ENCODE measurements around the gene ALDOC. TPM values are rescaled to one million over a fixed set of nuclear protein-coding genes. Genes with fewer than 3 reads are reported as not detected.

Gene ALDOC
- total and polyA plus RNA-seq, 2 of the 13 experiments (the other 11 are each of a cell fraction or from before 2014, with no cell fraction given), result 15.4 to 60.9 TPM

DNA sequence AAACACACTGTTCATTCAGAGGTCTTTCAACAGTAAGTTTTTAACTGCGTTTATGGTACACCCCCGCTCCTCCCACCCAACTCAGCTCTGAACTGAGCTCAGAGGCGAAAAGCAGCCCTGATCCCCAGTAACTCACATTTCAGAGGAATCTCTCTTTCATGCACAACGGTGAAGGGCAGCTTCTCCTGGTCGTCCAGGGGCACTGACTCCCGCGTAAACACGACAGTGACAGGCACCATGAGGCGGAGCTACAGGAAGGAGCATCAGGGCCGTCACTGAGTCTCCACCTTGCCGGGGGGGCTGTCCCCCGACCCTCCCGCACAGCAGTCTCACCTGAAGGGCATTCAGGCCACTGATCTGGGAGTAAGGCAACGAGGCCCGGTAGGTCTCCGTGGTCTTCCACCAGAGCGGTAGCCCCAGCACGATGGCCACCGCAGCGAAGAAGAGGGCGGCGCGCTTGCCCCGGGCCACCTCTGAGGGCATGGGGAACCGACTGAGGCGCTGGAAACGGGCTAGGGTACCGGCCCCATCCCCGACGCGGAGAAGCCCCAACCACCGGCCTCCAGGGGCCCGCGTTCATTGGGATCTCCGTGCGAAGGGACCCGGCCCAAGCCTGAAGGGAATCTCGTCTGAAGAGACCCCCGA lies 5.9 kb downstream of the ALDOC start (continued):
- TF ChIP-seq, protein P1, sequence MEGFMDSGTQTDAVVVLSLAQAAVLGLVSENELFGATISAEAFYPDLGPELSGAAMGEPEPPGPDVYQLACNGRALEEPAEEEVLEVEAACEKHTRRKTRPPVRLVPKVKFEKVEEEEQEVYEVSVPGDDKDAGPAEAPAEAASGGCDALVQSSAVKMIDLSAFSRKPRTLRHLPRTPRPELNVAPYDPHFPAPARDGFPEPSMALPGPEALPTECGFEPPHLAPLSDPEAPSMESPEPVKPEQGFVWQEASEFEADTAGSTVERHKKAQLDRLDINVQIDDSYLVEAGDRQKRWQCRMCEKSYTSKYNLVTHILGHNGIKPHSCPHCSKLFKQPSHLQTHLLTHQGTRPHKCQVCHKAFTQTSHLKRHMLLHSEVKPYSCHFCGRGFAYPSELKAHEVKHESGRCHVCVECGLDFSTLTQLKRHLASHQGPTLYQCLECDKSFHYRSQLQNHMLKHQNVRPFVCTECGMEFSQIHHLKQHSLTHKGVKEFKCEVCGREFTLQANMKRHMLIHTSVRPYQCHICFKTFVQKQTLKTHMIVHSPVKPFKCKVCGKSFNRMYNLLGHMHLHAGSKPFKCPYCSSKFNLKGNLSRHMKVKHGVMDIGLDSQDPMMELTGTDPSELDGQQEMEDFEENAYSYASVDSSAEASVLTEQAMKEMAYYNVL (CRISPR knock-in tag; IDR thresholded peaks at IDR 0.05; ENCODE audit: borderline replicate concordance), result 0 out of 2 replicates have a peak, but pooled peaks have one; percentile 19
- TF ChIP-seq HIVEP1 (CRISPR knock-in tag; IDR thresholded peaks at IDR 0.05), result no peak
- no peak for TF ChIP-seq RARG (CRISPR knock-in tag; IDR thresholded peaks at IDR 0.05; ENCODE audit: low read depth)
- no peak for TF ChIP-seq ZNF570 (CRISPR knock-in tag; IDR thresholded peaks at IDR 0.05; ENCODE audit: borderline replicate concordance)
- TF ChIP-seq TBP (CRISPR knock-in tag; IDR thresholded peaks at IDR 0.05), result no peak
- TF ChIP-seq, protein P2, sequence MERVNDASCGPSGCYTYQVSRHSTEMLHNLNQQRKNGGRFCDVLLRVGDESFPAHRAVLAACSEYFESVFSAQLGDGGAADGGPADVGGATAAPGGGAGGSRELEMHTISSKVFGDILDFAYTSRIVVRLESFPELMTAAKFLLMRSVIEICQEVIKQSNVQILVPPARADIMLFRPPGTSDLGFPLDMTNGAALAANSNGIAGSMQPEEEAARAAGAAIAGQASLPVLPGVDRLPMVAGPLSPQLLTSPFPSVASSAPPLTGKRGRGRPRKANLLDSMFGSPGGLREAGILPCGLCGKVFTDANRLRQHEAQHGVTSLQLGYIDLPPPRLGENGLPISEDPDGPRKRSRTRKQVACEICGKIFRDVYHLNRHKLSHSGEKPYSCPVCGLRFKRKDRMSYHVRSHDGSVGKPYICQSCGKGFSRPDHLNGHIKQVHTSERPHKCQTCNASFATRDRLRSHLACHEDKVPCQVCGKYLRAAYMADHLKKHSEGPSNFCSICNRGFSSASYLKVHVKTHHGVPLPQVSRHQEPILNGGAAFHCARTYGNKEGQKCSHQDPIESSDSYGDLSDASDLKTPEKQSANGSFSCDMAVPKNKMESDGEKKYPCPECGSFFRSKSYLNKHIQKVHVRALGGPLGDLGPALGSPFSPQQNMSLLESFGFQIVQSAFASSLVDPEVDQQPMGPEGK (CRISPR knock-in tag; IDR thresholded peaks at IDR 0.05), result peak; percentile 84
- TF ChIP-seq, protein P3, sequence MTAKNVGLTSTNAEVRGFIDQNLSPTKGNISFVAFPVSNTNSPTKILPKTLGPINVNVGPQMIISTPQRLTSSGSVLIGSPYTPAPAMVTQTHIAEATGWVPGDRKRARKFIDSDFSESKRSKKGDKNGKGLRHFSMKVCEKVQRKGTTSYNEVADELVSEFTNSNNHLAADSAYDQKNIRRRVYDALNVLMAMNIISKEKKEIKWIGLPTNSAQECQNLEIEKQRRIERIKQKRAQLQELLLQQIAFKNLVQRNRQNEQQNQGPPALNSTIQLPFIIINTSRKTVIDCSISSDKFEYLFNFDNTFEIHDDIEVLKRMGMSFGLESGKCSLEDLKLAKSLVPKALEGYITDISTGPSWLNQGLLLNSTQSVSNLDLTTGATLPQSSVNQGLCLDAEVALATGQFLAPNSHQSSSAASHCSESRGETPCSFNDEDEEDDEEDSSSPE (CRISPR knock-in tag; IDR thresholded peaks at IDR 0.05), result 0 out of 2 replicates have a peak, but pooled peaks have one; percentile 24
- no peak for TF ChIP-seq ZNF777 (CRISPR knock-in tag; IDR thresholded peaks at IDR 0.05)
- no peak for TF ChIP-seq ZIK1 (CRISPR knock-in tag; IDR thresholded peaks at IDR 0.05; ENCODE audit: borderline replicate concordance, low read depth)
- TF ChIP-seq SAP130 (CRISPR knock-in tag; IDR thresholded peaks at IDR 0.05; ENCODE audit: low read depth), result peak; percentile 86
- TF ChIP-seq, protein P4, sequence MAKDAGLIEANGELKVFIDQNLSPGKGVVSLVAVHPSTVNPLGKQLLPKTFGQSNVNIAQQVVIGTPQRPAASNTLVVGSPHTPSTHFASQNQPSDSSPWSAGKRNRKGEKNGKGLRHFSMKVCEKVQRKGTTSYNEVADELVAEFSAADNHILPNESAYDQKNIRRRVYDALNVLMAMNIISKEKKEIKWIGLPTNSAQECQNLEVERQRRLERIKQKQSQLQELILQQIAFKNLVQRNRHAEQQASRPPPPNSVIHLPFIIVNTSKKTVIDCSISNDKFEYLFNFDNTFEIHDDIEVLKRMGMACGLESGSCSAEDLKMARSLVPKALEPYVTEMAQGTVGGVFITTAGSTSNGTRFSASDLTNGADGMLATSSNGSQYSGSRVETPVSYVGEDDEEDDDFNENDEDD (CRISPR knock-in tag; IDR thresholded peaks at IDR 0.05; ENCODE audit: borderline replicate concordance), result peak; percentile 55; the same call in 1 of the 2 replicates
- no peak for TF ChIP-seq SOX6 (IDR thresholded peaks at IDR 0.05)
- TF ChIP-seq SOX6 (CRISPR knock-in tag; IDR thresholded peaks at IDR 0.05), result no peak
- TF ChIP-seq, protein P5, sequence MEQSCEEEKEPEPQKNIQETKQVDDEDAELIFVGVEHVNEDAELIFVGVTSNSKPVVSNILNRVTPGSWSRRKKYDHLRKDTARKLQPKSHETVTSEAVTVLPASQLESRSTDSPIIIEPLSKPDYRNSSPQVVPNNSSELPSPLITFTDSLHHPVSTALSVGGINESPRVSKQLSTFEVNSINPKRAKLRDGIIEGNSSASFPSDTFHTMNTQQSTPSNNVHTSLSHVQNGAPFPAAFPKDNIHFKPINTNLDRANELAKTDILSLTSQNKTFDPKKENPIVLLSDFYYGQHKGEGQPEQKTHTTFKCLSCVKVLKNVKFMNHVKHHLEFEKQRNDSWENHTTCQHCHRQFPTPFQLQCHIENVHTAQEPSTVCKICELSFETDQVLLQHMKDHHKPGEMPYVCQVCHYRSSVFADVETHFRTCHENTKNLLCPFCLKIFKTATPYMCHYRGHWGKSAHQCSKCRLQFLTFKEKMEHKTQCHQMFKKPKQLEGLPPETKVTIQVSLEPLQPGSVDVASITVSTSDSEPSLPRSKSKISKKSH (CRISPR knock-in tag; IDR thresholded peaks at IDR 0.05; ENCODE audit: borderline replicate concordance), result peak; percentile 54; the same call in 1 of the 2 replicates
- 0 out of 2 replicates have a peak, but pooled peaks have one; percentile 8 for TF ChIP-seq RXRA (CRISPR knock-in tag; IDR thresholded peaks at IDR 0.05)
- TF ChIP-seq ELF3 (CRISPR knock-in tag; IDR thresholded peaks at IDR 0.05), result no peak
- TF ChIP-seq ADNP (CRISPR knock-in tag; IDR thresholded peaks at IDR 0.05), result no peak
- 0 out of 2 replicates have a peak, but pooled peaks have one; percentile 7 for TF ChIP-seq ZNF747 (CRISPR knock-in tag; IDR thresholded peaks at IDR 0.05; ENCODE audit: borderline replicate concordance)
